COLO829 (cell line): ENCODE measurements around the gene SLC6A9.

ENCODE experiments used
- DNase-seq: peaks from one replicate; pipeline ENCODE4 v3.0.0; 2012; ENCODE audit warnings: low spot score

Gene SLC6A9

GRCh38 chr1:43983253-43983899 lies 47.9 kb downstream of the SLC6A9 start:
- no peak for DNase-seq

GRCh38 chr1:43982808-43983207 lies 48.5 kb downstream of the SLC6A9 start:
- DNase-seq: no peak

GRCh38 chr1:43982241-43982640 lies 49.0 kb downstream of the SLC6A9 start:
- no peak for DNase-seq

GRCh38 chr1:43981636-43982035 lies 49.6 kb downstream of the SLC6A9 start:
- DNase-seq: no peak

- DNase-seq: no peak
These were observed 50.1 kb downstream of the SLC6A9 start for GRCh38 chr1:43981135-43981491.

GRCh38 chr1:43980255-43981134 lies 50.8 kb downstream of the SLC6A9 start:
- DNase-seq: no peak

- DNase-seq: no peak
These were observed 51.6 kb downstream of the SLC6A9 start for GRCh38 chr1:43979528-43980254.

- no peak for DNase-seq
These were observed 52.1 kb downstream of the SLC6A9 start for GRCh38 chr1:43979261-43979527.

- DNase-seq: no peak
These were observed 52.6 kb downstream of the SLC6A9 start, which contains the start of gene B4GALT2 for GRCh38 chr1:43978551-43979260. TSS of gene B4GALT2 (plus strand) at chr1:43979210. CDS start at chr1:43981161, 1,951 bp downstream.

GRCh38 chr1:43978264-43978550 lies 53.1 kb downstream of the SLC6A9 start:
- DNase-seq: no peak

- no peak for DNase-seq
These were observed 53.6 kb downstream of the SLC6A9 start for GRCh38 chr1:43977376-43978263.

- DNase-seq: no peak
These were observed 54.4 kb downstream of the SLC6A9 start for GRCh38 chr1:43976890-43977289.

GRCh38 chr1:43976045-43976444 lies 55.2 kb downstream of the SLC6A9 start:
- DNase-seq: no peak

- DNase-seq: peak; percentile 29
These were observed 55.9 kb downstream of the SLC6A9 start for GRCh38 chr1:43975249-43975961.

GRCh38 chr1:43974443-43975248 lies 56.6 kb downstream of the SLC6A9 start, which contains the start of gene ATP6V0B:
TSS of gene ATP6V0B (plus strand) at chr1:43974960. CDS start at chr1:43975041, 81 bp downstream.
- DNase-seq: peak; percentile 95

- no peak for DNase-seq
These were observed 57.2 kb downstream of the SLC6A9 start for GRCh38 chr1:43973981-43974442.

- DNase-seq: no peak
These were observed 59.8 kb downstream of the SLC6A9 start for GRCh38 chr1:43971336-43971980.

GRCh38 chr1:43970911-43971310 lies 60.4 kb downstream of the SLC6A9 start:
- DNase-seq: no peak

- no peak for DNase-seq
These were observed 60.8 kb downstream of the SLC6A9 start for GRCh38 chr1:43970502-43970901.
